ENCODE measurements around the gene TNFAIP6. TPM values are rescaled to one million over a fixed set of nuclear protein-coding genes. Genes with fewer than 3 reads are reported as not detected.
A peak's percentile ranks its signal among the peaks of the same experiment; 100 is the strongest.

TNFAIP6 gene
- total RNA-seq, 1 experiment from 2014 or later = 1.8 TPM

GRCh38 chr2:151353995-151354394 is 3.4 kb upstream of the TNFAIP6 start:
- no peak for DNase-seq (ENCODE audit: unreplicated experiment)
- H3K9me3 Mint-ChIP-seq (ENCODE audit: unreplicated experiment) = no peaks in the 10 kb centered on the region
- peaks cover 25% of the 10 kb centered on the region for H3K4me1 Mint-ChIP-seq (ENCODE audit: insufficient read depth, unreplicated experiment)
- no TSS peak for BruUV-seq (replicated peaks)
- intact Hi-C loops (cut with micrococcal nuclease) = no loop called here
- no peak overlapping the region for H3K4me3 Mint-ChIP-seq (ENCODE audit: unreplicated experiment)
- ChIA-PET CTCF (interaction anchor here (0.7 to 1.1 kb wide), 2 partner anchors 10 to 11 kb away, joined by 3 to 5 read pairs; no protein-coding TSS in a partner anchor), POLR2A (no interaction called here)
- no peak for TF ChIP-seq CTCF (IDR thresholded peaks at IDR 0.05; ENCODE audit: unreplicated experiment)
- H3K27ac Mint-ChIP-seq (ENCODE audit: low read depth, unreplicated experiment) = no peak overlapping the region
- no peaks in the 10 kb centered on the region for H3K36me3 Mint-ChIP-seq (ENCODE audit: insufficient read depth, unreplicated experiment)
- no peaks in the 10 kb centered on the region for H3K27me3 Mint-ChIP-seq (ENCODE audit: insufficient read depth, unreplicated experiment)

GRCh38 chr2:151354807-151355206 is 2.6 kb upstream of the TNFAIP6 start:
- Mint-ChIP-seq H3K4me1 (ENCODE audit: insufficient read depth, unreplicated experiment) (peaks cover 25% of the 10 kb centered on the region), H3K4me3 (ENCODE audit: unreplicated experiment) (no peak overlapping the region), H3K9me3 (ENCODE audit: unreplicated experiment) (no peaks in the 10 kb centered on the region), H3K27ac (ENCODE audit: low read depth, unreplicated experiment) (no peak overlapping the region), H3K27me3 (ENCODE audit: insufficient read depth, unreplicated experiment) (no peaks in the 10 kb centered on the region), H3K36me3 (ENCODE audit: insufficient read depth, unreplicated experiment) (no peaks in the 10 kb centered on the region)
- intact Hi-C loops (cut with micrococcal nuclease) = no loop called here
- no peak for DNase-seq (ENCODE audit: unreplicated experiment)
- POLR2A ChIA-PET = no interaction called here
- TF ChIP-seq CTCF (IDR thresholded peaks at IDR 0.05; ENCODE audit: unreplicated experiment) = no peak
- BruUV-seq (replicated peaks) = no TSS peak
- CTCF ChIA-PET = no interaction called here

GRCh38 chr2:151358166-151358970 is 976 bp downstream of the TNFAIP6 start:
- no peaks in the 10 kb centered on the region for H3K9me3 Mint-ChIP-seq (ENCODE audit: unreplicated experiment)
- POLR2A ChIA-PET = no interaction called here
- DNase-seq (ENCODE audit: unreplicated experiment) = no peak
- TF ChIP-seq CTCF (IDR thresholded peaks at IDR 0.05; ENCODE audit: unreplicated experiment) = no peak
- H3K27me3 Mint-ChIP-seq (ENCODE audit: insufficient read depth, unreplicated experiment) = no peaks in the 10 kb centered on the region
- no peaks in the 10 kb centered on the region for H3K36me3 Mint-ChIP-seq (ENCODE audit: insufficient read depth, unreplicated experiment)
- no peak overlapping the region for H3K27ac Mint-ChIP-seq (ENCODE audit: low read depth, unreplicated experiment)
- intact Hi-C loops (cut with micrococcal nuclease) = no loop called here
- CTCF ChIA-PET = no interaction called here
- peaks cover 20% of the 10 kb centered on the region for H3K4me1 Mint-ChIP-seq (ENCODE audit: insufficient read depth, unreplicated experiment)
- peak overlapping the region; percentile 29 for H3K4me3 Mint-ChIP-seq (ENCODE audit: unreplicated experiment)
- BruUV-seq (replicated peaks) = no TSS peak

GRCh38 chr2:151359768-151360461 is 2.5 kb downstream of the TNFAIP6 start:
- H3K36me3 Mint-ChIP-seq (ENCODE audit: insufficient read depth, unreplicated experiment) = no peaks in the 10 kb centered on the region
- intact Hi-C loops (cut with micrococcal nuclease) = no loop called here
- H3K27ac Mint-ChIP-seq (ENCODE audit: low read depth, unreplicated experiment) = no peak overlapping the region
- H3K4me1 Mint-ChIP-seq (ENCODE audit: insufficient read depth, unreplicated experiment) = peaks cover 19% of the 10 kb centered on the region
- no peak for DNase-seq (ENCODE audit: unreplicated experiment)
- ChIA-PET CTCF (interaction anchor here (0.7 kb wide), 1 partner anchor 83 kb away, joined by 4 read pairs; no protein-coding TSS in a partner anchor), POLR2A (no interaction called here)
- no peaks in the 10 kb centered on the region for H3K27me3 Mint-ChIP-seq (ENCODE audit: insufficient read depth, unreplicated experiment)
- H3K4me3 Mint-ChIP-seq (ENCODE audit: unreplicated experiment) = no peak overlapping the region
- TF ChIP-seq CTCF (IDR thresholded peaks at IDR 0.05; ENCODE audit: unreplicated experiment) = no peak
- no peaks in the 10 kb centered on the region for H3K9me3 Mint-ChIP-seq (ENCODE audit: unreplicated experiment)
- BruUV-seq (replicated peaks) = no TSS peak
